HUDEP-2 (cell line): ENCODE data around the gene STK25.
"Not testable (repeated sequence)": the region's sequence is repeated elsewhere in the genome, so short reads cannot be mapped to it uniquely, and the experiment has no call there.

ENCODE experiments used
- DNase-seq, 76 experiments: peaks; one replicate each; lab custom pipeline; 2025; ENCODE audit not compliant: unreplicated experiment in 76 of 76; lab: John Stamatoyannopoulos, UW

The STK25 gene

GRCh38 chr2:241540401-241540770 lies 32.0 kb upstream of the STK25 start:
- DNase-seq: no peak

- no peak for DNase-seq
Observed at GRCh38 chr2:241539616-241540374, 31.4 kb upstream of the STK25 start.

GRCh38 chr2:241538838-241539615 lies 30.6 kb upstream of the STK25 start:
- no peak for DNase-seq

- no peak for DNase-seq
Observed at GRCh38 chr2:241535871-241536655, 27.7 kb upstream of the STK25 start.

GRCh38 chr2:241534701-241535375 lies 26.5 kb upstream of the STK25 start:
- DNase-seq: no peak

- no peak for DNase-seq
Observed at GRCh38 chr2:241534293-241534692, 25.9 kb upstream of the STK25 start.

- no peak for DNase-seq
Observed at GRCh38 chr2:241532733-241533601, 24.6 kb upstream of the STK25 start.

- DNase-seq: no peak
Observed at GRCh38 chr2:241532168-241532567, 23.8 kb upstream of the STK25 start.

- no peak for DNase-seq
Observed at GRCh38 chr2:241531161-241531722, 22.9 kb upstream of the STK25 start.

- DNase-seq: no peak
Observed at GRCh38 chr2:241530571-241530970, 22.2 kb upstream of the STK25 start.

GRCh38 chr2:241525818-241526780 lies 17.7 kb upstream of the STK25 start:
- not testable (repeated sequence) for DNase-seq

- DNase-seq: no peak
Observed at GRCh38 chr2:241522477-241522876, 14.1 kb upstream of the STK25 start.

GRCh38 chr2:241519669-241520068 lies 11.3 kb upstream of the STK25 start:
- DNase-seq: no peak

- DNase-seq: no peak
Observed at GRCh38 chr2:241517297-241517696, 8.9 kb upstream of the STK25 start.

- DNase-seq: no peak
Observed at GRCh38 chr2:241516520-241516965, 8.2 kb upstream of the STK25 start.

- DNase-seq: no peak
Observed at GRCh38 chr2:241514986-241515737, 6.8 kb upstream of the STK25 start.

- no peak for DNase-seq
Observed at GRCh38 chr2:241514553-241514952, 6.2 kb upstream of the STK25 start.
